T-helper 22 cell (primary cell): ENCODE results near the gene FAM83C.

Experiments used
- DNase-seq: peaks from one replicate; pipeline ENCODE4 v3.0.0-alpha.2; 2020; ENCODE audit warnings: low read depth

The FAM83C gene

GRCh38 chr20:35283441-35284266 lies 8.6 kb downstream of the FAM83C start:
- DNase-seq, result no peak

GRCh38 chr20:35281506-35282101 lies 10.6 kb downstream of the FAM83C start:
- DNase-seq, result no peak

- no peak for DNase-seq
Observed at GRCh38 chr20:35280523-35280922, 11.7 kb downstream of the FAM83C start.

- DNase-seq, result no peak
Observed at GRCh38 chr20:35279533-35280174, 12.6 kb downstream of the FAM83C start.

- no peak for DNase-seq
Observed at GRCh38 chr20:35279040-35279439, 13.2 kb downstream of the FAM83C start.

- DNase-seq, result peak; percentile 87
Observed at GRCh38 chr20:35277531-35278395, 14.5 kb downstream of the FAM83C start, which contains the start of gene MMP24OS. TSS of gene MMP24OS (minus strand) at chr20:35278122. CDS start at chr20:35277929, 193 bp downstream.

- DNase-seq, result no peak
Observed at GRCh38 chr20:35277127-35277526, 15.1 kb downstream of the FAM83C start.

- no peak for DNase-seq
Observed at GRCh38 chr20:35276408-35276807, 15.8 kb downstream of the FAM83C start.

- no peak for DNase-seq
Observed at GRCh38 chr20:35275741-35276251, 16.4 kb downstream of the FAM83C start.

- no peak for DNase-seq
Observed at GRCh38 chr20:35274172-35275092, 17.8 kb downstream of the FAM83C start.

- DNase-seq, result no peak
Observed at GRCh38 chr20:35273449-35274171, 18.6 kb downstream of the FAM83C start.

- no peak for DNase-seq
Observed at GRCh38 chr20:35271904-35272303, 20.3 kb downstream of the FAM83C start.

GRCh38 chr20:35271073-35271882 lies 20.9 kb downstream of the FAM83C start:
- no peak for DNase-seq

- DNase-seq, result no peak
Observed at GRCh38 chr20:35270021-35270902, 22.0 kb downstream of the FAM83C start.

GRCh38 chr20:35269055-35269781 lies 23.0 kb downstream of the FAM83C start:
- no peak for DNase-seq

GRCh38 chr20:35267092-35267491 lies 25.1 kb downstream of the FAM83C start:
- DNase-seq, result no peak

GRCh38 chr20:35264755-35265154 lies 27.5 kb downstream of the FAM83C start:
- no peak for DNase-seq
